Measurements from ENCODE around the gene LGALS14. TPM values are rescaled to one million over a fixed set of nuclear protein-coding genes. Genes with fewer than 3 reads are reported as not detected.

Gene LGALS14
- total and polyA plus RNA-seq, 10 of the 15 experiments (the other 5 are each of a cell fraction or from before 2014, with no cell fraction given), result 5.1 to 34.6 (median 7.3) TPM

- H4K20me1 ChIP-seq (ENCODE audit: control insufficient read depth, insufficient read depth), result no peaks in the 10 kb centered on the region
- H3K27me3 ChIP-seq (replicated peaks in 1 of 2; ENCODE audit: control insufficient read depth in 2 of 2, insufficient read depth in 2 of 2, low read length in 1 of 2), result no peaks in the 10 kb centered on the region
- DNase-seq (ENCODE audit: low read depth, low spot score), result no peak
- peaks cover 14% of the 10 kb centered on the region for H3K4me1 ChIP-seq (ENCODE audit: control insufficient read depth, insufficient read depth, low read length)
- H3K9me3 ChIP-seq (replicated peaks; ENCODE audit: control insufficient read depth, insufficient read depth, low read length), result no peaks in the 10 kb centered on the region; the same call in 2 of the 3 replicates
- no peak overlapping the region; the same call in 1 of the 2 replicates for H2AFZ ChIP-seq (ENCODE audit: control insufficient read depth, low read depth, low read length)
- intact Hi-C loops (cut with micrococcal nuclease; ENCODE audit: unreplicated experiment), result no loop called here
- ChIA-PET CTCF (no interaction called here), POLR2A (interaction anchor here (0.6 kb wide), 2 partner anchors 82 to 238 kb away, joined by 3 read pairs; no protein-coding TSS in a partner anchor), SMC1A (ENCODE audit: uncharacterized antibody, unreplicated experiment) (interaction anchor here (1.0 to 1.8 kb wide), 2 partner anchors 8 to 31 kb away, joined by 4 to 5 read pairs; no protein-coding TSS in a partner anchor), RAD21 (ENCODE audit: unreplicated experiment) (no interaction called here)
- TF ChIP-seq RB1 (IDR thresholded peaks at IDR 0.05; ENCODE audit: borderline replicate concordance) (no peak), ZNF207 (IDR thresholded peaks at IDR 0.05; ENCODE audit: borderline replicate concordance) (no peak), EGR1 (IDR thresholded peaks at IDR 0.05; ENCODE audit: borderline replicate concordance in 1 of 2, low read depth in 2 of 2, low read length in 2 of 2) (peak in 1 of 2 experiments; percentile 58; a peak in 1 of 3 replicates)
- no peak overlapping the region for H3K4me3 ChIP-seq
- H3K9ac ChIP-seq (ENCODE audit: control insufficient read depth, insufficient read depth, low read length), result no peak overlapping the region
- no peaks in the 10 kb centered on the region for H3K79me2 ChIP-seq (ENCODE audit: control insufficient read depth, insufficient read depth, low read length)
- BruUV-seq (replicated peaks), result no TSS peak
- H3K27ac ChIP-seq (ENCODE audit: control insufficient read depth, insufficient read depth), result no peak overlapping the region
- no peak for FAIRE-seq
- no peaks in the 10 kb centered on the region for H3K36me3 ChIP-seq (ENCODE audit: control insufficient read depth in 2 of 2, insufficient read depth in 2 of 2, low read length in 1 of 2)
- ATAC-seq, result no peak
- WGBS (ENCODE audit: insufficient coverage, insufficient replicate concordance, low lambda C conversion rate, missing lambda C conversion rate), result 65% methylated on average over 5 of the region's 5 CpGs
- H3K4me2 ChIP-seq (ENCODE audit: control insufficient read depth, insufficient read depth), result peak overlapping the region; percentile 67; the same call in 1 of the 2 replicates
- in situ Hi-C loops (cut with MboI), result no loop called here
These were observed 31.8 kb downstream of the LGALS14 start for GRCh38 chr19:39736088-39736487.

GRCh38 chr19:39737351-39737750, 33.1 kb downstream of the LGALS14 start:
- WGBS (ENCODE audit: insufficient coverage, insufficient replicate concordance, low lambda C conversion rate, missing lambda C conversion rate), result 94% methylated on average over 3 of the region's 3 CpGs
- Histone ChIP-seq H3K4me1 (ENCODE audit: control insufficient read depth, insufficient read depth, low read length) (peaks cover 14% of the 10 kb centered on the region), H3K27me3 (replicated peaks in 1 of 2; ENCODE audit: control insufficient read depth in 2 of 2, insufficient read depth in 2 of 2, low read length in 1 of 2) (no peaks in the 10 kb centered on the region), H3K9ac (ENCODE audit: control insufficient read depth, insufficient read depth, low read length) (no peak overlapping the region), H3K4me2 (ENCODE audit: control insufficient read depth, insufficient read depth) (no peak overlapping the region), H3K4me3 (no peak overlapping the region), H3K79me2 (ENCODE audit: control insufficient read depth, insufficient read depth, low read length) (no peaks in the 10 kb centered on the region), H3K9me3 (replicated peaks; ENCODE audit: control insufficient read depth, insufficient read depth, low read length) (no peaks in the 10 kb centered on the region; the same call in 2 of the 3 replicates), H4K20me1 (ENCODE audit: control insufficient read depth, insufficient read depth) (no peaks in the 10 kb centered on the region), H3K27ac (ENCODE audit: control insufficient read depth, insufficient read depth) (no peak overlapping the region), H2AFZ (ENCODE audit: control insufficient read depth, low read depth, low read length) (no peak overlapping the region), H3K36me3 (ENCODE audit: control insufficient read depth in 2 of 2, insufficient read depth in 2 of 2, low read length in 1 of 2) (no peaks in the 10 kb centered on the region)
- intact Hi-C loops (cut with micrococcal nuclease; ENCODE audit: unreplicated experiment) (no loop called here), in situ Hi-C loops (cut with MboI) (no loop called here)
- TF ChIP-seq CREM (IDR thresholded peaks at IDR 0.05; ENCODE audit: low read depth), result no peak
- TF ChIP-seq, protein P1, sequence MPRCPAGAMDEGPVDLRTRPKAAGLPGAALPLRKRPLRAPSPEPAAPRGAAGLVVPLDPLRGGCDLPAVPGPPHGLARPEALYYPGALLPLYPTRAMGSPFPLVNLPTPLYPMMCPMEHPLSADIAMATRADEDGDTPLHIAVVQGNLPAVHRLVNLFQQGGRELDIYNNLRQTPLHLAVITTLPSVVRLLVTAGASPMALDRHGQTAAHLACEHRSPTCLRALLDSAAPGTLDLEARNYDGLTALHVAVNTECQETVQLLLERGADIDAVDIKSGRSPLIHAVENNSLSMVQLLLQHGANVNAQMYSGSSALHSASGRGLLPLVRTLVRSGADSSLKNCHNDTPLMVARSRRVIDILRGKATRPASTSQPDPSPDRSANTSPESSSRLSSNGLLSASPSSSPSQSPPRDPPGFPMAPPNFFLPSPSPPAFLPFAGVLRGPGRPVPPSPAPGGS (IDR thresholded peaks at IDR 0.05; ENCODE audit: borderline replicate concordance, insufficient read depth, low read depth, low read length, poor library complexity, severe bottlenecking), result peak; percentile 48
- RAD21 ChIA-PET (ENCODE audit: unreplicated experiment), result no interaction called here
- CTCF ChIA-PET, result no interaction called here
- ATAC-seq (no peak), DNase-seq (ENCODE audit: low read depth, low spot score) (no peak), FAIRE-seq (no peak)
- SMC1A ChIA-PET (ENCODE audit: uncharacterized antibody, unreplicated experiment), result no interaction called here
- POLR2A ChIA-PET, result no interaction called here
- BruUV-seq (replicated peaks), result no TSS peak

All from GM12878 (cell line).